BLaER1 (cell line): ENCODE results near the gene SLC49A3.

Experiments used
- H3K27ac ChIP-seq: shearing (Covaris generic); formaldehyde crosslinking; 2 replicates; pipeline ENCODE4 v1.8.1; 2022
- H3K27me3 ChIP-seq: shearing (Covaris generic); formaldehyde crosslinking; 2 replicates; pipeline ENCODE4 v1.8.1; 2022
- H3K36me3 ChIP-seq: shearing (Covaris generic); formaldehyde crosslinking; 2 replicates; pipeline ENCODE4 v1.8.1; 2022
- H3K4me1 ChIP-seq: shearing (Covaris generic); formaldehyde crosslinking; 2 replicates; pipeline ENCODE4 v1.8.1; 2022
- H3K4me2 ChIP-seq: shearing (Covaris generic); formaldehyde crosslinking; 2 replicates; pipeline ENCODE4 v1.8.1; 2022
- H3K4me3 ChIP-seq: shearing (Covaris generic); formaldehyde crosslinking; 2 replicates; pipeline ENCODE4 v1.8.1; 2022
- H3K9ac ChIP-seq: shearing (Covaris generic); formaldehyde crosslinking; 2 replicates; pipeline ENCODE4 v1.8.1; 2022
- H3K9me3 ChIP-seq: shearing (Covaris generic); formaldehyde crosslinking; 2 replicates; pipeline ENCODE4 v1.8.1; 2022
- H4K20me1 ChIP-seq: shearing (Covaris generic); formaldehyde crosslinking; 2 replicates; pipeline ENCODE4 v1.8.1; 2022
- Cebpa-rat ChIP-seq: shearing (Covaris generic); IDR thresholded peaks from 2 replicates; pipeline ENCODE4 v1.8.1; 2022

SLC49A3 gene

GRCh38 chr4:661231-661630 is 27.7 kb downstream of the SLC49A3 start:
- Histone ChIP-seq H3K4me2 (no peak overlapping the region), H3K27ac (no peak overlapping the region), H3K9ac (no peak overlapping the region), H3K4me3 (no peak overlapping the region), H4K20me1 (no peaks in the 10 kb centered on the region), H3K4me1 (peaks cover 28% of the 10 kb centered on the region), H3K9me3 (no peaks in the 10 kb centered on the region), H3K27me3 (no peaks in the 10 kb centered on the region), H3K36me3 (peaks cover 23% of the 10 kb centered on the region)
- no peak for TF ChIP-seq Cebpa-rat

DNA sequence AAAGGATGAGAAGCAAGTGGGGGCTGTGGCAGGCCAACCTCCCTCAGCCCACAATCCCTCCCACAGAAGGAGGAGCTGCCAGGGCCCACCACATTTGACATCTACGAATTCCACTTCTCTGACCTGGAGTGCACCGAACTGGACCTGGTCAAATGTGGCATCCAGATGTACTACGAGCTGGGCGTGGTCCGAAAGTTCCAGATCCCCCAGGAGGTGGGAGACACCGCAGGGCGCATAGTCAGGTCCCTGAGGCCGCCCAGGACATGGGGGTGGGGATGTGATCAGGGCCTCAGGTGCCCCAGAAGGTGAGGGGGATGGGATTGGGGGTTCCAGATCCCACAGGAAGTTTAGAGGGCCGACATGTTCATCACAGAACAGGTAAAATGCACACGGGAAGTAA is 28.6 kb downstream of the SLC49A3 start:
- H3K27ac ChIP-seq, result no peak overlapping the region
- no peaks in the 10 kb centered on the region for H4K20me1 ChIP-seq
- no peak overlapping the region for H3K4me2 ChIP-seq
- no peak overlapping the region for H3K4me3 ChIP-seq
- no peaks in the 10 kb centered on the region for H3K9me3 ChIP-seq
- H3K9ac ChIP-seq, result no peak overlapping the region
- H3K27me3 ChIP-seq, result no peaks in the 10 kb centered on the region
- H3K4me1 ChIP-seq, result peaks cover 20% of the 10 kb centered on the region
- peaks cover 23% of the 10 kb centered on the region for H3K36me3 ChIP-seq
- no peak for TF ChIP-seq Cebpa-rat

DNA sequence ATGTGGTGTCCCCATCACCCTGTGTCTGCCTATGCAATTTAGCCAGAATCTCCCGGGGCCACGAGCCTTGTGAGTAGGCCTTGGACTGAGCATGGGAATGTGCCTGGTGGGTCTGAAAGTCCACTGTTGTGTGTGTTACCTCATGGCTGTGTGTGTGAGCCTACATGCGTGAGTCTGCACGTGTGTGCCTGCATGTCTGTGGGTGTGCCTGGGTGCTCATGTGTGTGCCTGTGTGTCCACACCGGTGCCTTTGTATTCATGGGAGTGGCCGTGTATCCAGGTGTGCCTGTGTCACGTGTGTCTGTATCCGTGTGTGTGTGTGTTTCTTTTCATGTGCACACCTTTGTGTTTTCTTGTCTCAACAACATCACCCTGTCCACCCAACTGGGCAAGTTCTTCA is 29.1 kb downstream of the SLC49A3 start:
- no peak overlapping the region for H3K4me2 ChIP-seq
- peaks cover 23% of the 10 kb centered on the region for H3K36me3 ChIP-seq
- H3K4me1 ChIP-seq, result peaks cover 14% of the 10 kb centered on the region
- no peak overlapping the region for H3K4me3 ChIP-seq
- H3K9me3 ChIP-seq, result no peaks in the 10 kb centered on the region
- no peak for TF ChIP-seq Cebpa-rat
- no peak overlapping the region for H3K27ac ChIP-seq
- no peak overlapping the region for H3K9ac ChIP-seq
- H4K20me1 ChIP-seq, result no peaks in the 10 kb centered on the region
- no peaks in the 10 kb centered on the region for H3K27me3 ChIP-seq

- Histone ChIP-seq H3K27me3 (no peaks in the 10 kb centered on the region), H3K4me3 (no peak overlapping the region), H4K20me1 (no peaks in the 10 kb centered on the region), H3K9me3 (no peaks in the 10 kb centered on the region), H3K9ac (no peak overlapping the region), H3K4me2 (no peak overlapping the region), H3K27ac (no peak overlapping the region), H3K36me3 (peaks cover 23% of the 10 kb centered on the region), H3K4me1 (peaks cover 7% of the 10 kb centered on the region)
- TF ChIP-seq Cebpa-rat, result no peak
Measured at GRCh38 chr4:658681-659667, 30.0 kb downstream of the SLC49A3 start.

GRCh38 chr4:657834-658667 is 30.9 kb downstream of the SLC49A3 start:
- Histone ChIP-seq H3K36me3 (peaks cover 23% of the 10 kb centered on the region), H3K4me2 (no peak overlapping the region), H4K20me1 (no peaks in the 10 kb centered on the region), H3K4me3 (no peak overlapping the region), H3K9ac (no peak overlapping the region), H3K4me1 (peaks cover 9% of the 10 kb centered on the region), H3K9me3 (no peaks in the 10 kb centered on the region), H3K27me3 (no peaks in the 10 kb centered on the region), H3K27ac (no peak overlapping the region)
- no peak for TF ChIP-seq Cebpa-rat

DNA sequence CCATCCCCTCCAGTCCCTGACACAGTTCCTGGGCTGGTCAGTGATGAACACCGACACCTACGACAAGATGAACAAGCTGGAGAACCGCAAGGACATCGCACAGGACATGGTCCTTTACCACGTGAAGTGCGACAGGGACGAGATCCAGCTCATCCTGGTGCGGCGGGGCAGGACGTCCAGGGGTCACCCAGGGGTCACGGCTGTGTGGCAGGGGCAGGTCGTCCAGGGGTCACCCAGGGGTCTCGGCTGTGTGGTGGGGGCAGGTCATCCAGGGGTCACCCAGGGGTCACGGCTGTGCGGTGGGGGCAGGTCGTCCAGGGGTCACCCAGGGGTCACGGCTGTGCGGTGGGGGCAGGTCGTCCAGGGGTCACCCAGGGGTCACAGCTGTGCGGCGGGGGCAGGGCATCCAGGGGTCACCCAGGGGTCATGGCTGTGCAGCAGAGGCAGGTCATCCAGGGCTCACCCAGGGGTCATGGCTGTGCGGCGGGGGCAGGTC is 31.6 kb downstream of the SLC49A3 start:
- H3K9ac ChIP-seq, result no peak overlapping the region
- peaks cover 21% of the 10 kb centered on the region for H3K36me3 ChIP-seq
- no peak overlapping the region for H3K27ac ChIP-seq
- H4K20me1 ChIP-seq, result no peaks in the 10 kb centered on the region
- no peaks in the 10 kb centered on the region for H3K27me3 ChIP-seq
- no peak overlapping the region for H3K4me2 ChIP-seq
- 0 out of 2 replicates have a peak, but pooled peaks cover 5% of the 10 kb centered on the region for H3K4me1 ChIP-seq
- no peak for TF ChIP-seq Cebpa-rat
- no peaks in the 10 kb centered on the region for H3K9me3 ChIP-seq
- no peak overlapping the region for H3K4me3 ChIP-seq

DNA sequence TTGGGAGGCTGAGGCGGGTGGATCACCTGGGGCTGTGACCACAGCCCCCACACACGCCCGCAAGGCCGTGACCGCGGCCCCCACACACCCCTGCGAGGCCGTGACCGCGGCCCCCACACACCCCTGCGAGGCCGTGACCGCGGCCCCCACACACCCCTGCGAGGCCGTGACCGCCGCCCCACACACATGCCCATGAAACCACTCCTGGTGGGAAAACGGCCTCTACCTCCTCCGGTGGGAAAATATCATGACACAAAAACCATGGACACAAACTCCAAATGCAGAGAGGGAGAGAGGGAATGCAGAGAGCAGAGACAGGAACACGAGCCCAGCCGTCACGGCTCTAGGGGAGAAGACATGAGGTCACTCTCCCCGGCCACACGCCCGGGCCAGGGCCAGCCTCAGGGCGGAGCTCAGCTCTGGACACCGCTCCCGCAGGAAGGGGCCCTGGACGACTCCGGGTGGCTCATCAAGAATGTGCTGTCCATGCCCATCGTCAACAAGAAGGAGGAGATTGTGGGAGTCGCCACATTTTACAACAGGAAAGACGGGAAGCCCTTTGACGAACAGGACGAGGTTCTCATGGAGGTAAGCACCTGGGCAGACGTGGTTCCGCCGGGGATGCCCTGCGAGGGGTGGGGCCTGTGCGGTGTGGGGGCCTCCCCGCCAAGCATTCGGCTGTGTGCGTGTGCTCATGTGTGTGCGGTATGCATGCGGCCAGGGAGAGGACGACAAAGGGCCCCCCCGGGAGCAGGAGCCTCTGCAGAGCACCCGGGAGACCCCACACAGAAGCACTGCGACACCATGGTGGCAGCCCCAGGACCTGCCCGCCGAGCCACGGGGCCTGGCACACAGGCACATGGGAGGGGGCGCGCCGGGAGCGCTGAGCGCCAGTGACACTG is 32.3 kb downstream of the SLC49A3 start:
- Histone ChIP-seq H3K27me3 (no peaks in the 10 kb centered on the region), H3K27ac (no peak overlapping the region), H3K9ac (no peak overlapping the region), H3K9me3 (no peaks in the 10 kb centered on the region), H4K20me1 (no peaks in the 10 kb centered on the region), H3K36me3 (peaks cover 14% of the 10 kb centered on the region; the same call in 1 of the 2 replicates), H3K4me1 (0 out of 2 replicates have a peak, but pooled peaks cover 5% of the 10 kb centered on the region), H3K4me2 (no peak overlapping the region), H3K4me3 (no peak overlapping the region)
- TF ChIP-seq Cebpa-rat, result no peak

DNA sequence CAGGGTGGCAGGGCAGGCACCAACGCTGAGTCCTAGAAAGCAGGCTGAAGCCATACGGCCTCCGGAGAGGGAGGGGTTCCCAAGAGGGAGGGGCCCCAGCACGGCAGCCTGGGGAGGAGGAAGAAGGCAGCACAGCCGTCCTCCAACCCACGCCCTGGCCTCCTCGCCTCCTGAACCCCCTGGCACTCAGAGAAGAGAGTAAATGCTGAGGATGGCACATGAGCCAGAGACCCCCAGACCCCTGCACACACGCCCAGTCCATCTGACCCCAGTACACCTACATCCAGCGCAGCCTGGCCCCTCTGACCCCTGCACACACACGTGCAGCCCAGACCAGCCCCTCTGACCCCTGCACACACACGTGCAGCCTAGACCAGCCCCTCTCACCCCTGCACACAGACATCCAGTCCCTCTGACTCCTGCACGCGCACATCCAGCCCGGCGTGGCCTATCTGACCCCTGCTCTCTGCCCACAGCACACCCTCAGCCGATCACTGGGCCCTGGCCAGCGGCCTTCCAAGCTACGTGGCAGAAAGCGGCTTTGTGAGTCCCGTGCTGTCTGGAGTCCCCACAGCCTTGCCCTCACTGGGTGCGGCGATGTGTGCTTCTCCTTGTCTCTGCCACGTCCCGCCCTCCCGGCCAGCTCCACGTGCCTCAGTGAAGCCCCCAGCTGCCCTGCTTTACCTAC is 33.3 kb downstream of the SLC49A3 start:
- H3K4me2 ChIP-seq, result no peak overlapping the region
- H3K27ac ChIP-seq, result no peak overlapping the region

More for the DNA sequence above, 33.3 kb downstream of the SLC49A3 start:
- peaks cover 10% of the 10 kb centered on the region; the same call in 1 of the 2 replicates for H3K36me3 ChIP-seq
- H3K27me3 ChIP-seq, result no peaks in the 10 kb centered on the region
- no peaks in the 10 kb centered on the region for H4K20me1 ChIP-seq
- no peak overlapping the region for H3K9ac ChIP-seq
- no peak for TF ChIP-seq Cebpa-rat
- 0 out of 2 replicates have a peak, but pooled peaks cover 5% of the 10 kb centered on the region for H3K4me1 ChIP-seq
- no peaks in the 10 kb centered on the region for H3K9me3 ChIP-seq
- H3K4me3 ChIP-seq, result no peak overlapping the region
